Sigmoid colon (tissue), 7 donors: ENCODE data around the gene CFAP61. TPM values are rescaled to one million over a fixed set of nuclear protein-coding genes. Genes with fewer than 3 reads are reported as not detected.
"Not testable (repeated sequence)": the region's sequence is repeated elsewhere in the genome, so short reads cannot be mapped to it uniquely, and the experiment has no call there.

Experiments used
- DNase-seq: peaks from one replicate; pipeline ENCODE4 v3.0.0-alpha.2; 2019
- H3K27ac ChIP-seq, 4 donors: fragments of 200-600 bp; sonication (generic); one replicate each; pipeline ENCODE4 v1.5.1; 2016 to 2019; ENCODE audit warnings: mild to moderate bottlenecking in 1 of 4
- H3K27me3 ChIP-seq, 3 donors: fragments of 200-600 bp; sonication (generic); one replicate each; pipeline ENCODE4 v1.5.1; 2019; ENCODE audit warnings: mild to moderate bottlenecking in 1 of 3
- H3K36me3 ChIP-seq, 4 donors: fragments of 200-600 bp; sonication (generic); one replicate each; pipeline ENCODE4 v1.5.1; 2016 to 2019
- H3K4me1 ChIP-seq, 4 donors: fragments of 200-600 bp; sonication (generic); one replicate each; pipeline ENCODE4 v1.5.1; 2017 to 2019
- H3K4me3 ChIP-seq, 4 donors: fragments of 200-600 bp; sonication (generic); one replicate each; pipeline ENCODE4 v1.5.1; 2017 to 2019; ENCODE audit warnings: mild to moderate bottlenecking in 2 of 4, moderate library complexity in 1 of 4
- H3K9me3 ChIP-seq, 4 donors: fragments of 200-600 bp in 3 of 4; sonication (generic) in 3 of 4; one replicate each; pipeline versions ENCODE4 v1.5.1 to v1.6.1; 2013 to 2019
- CTCF ChIP-seq, 4 experiments: fragments of 450-650 bp in 3 of 4; fragments of 200-600 bp in 1 of 4; IDR thresholded peaks; one replicate each; pipeline ENCODE4 v1.5.1; 2016 to 2019; ENCODE audit warnings: antibody characterized with exemption in 4 of 4, mild to moderate bottlenecking in 3 of 4, moderate library complexity in 2 of 4
- EP300 ChIP-seq, 4 donors: sonication (generic); formaldehyde crosslinking; IDR thresholded peaks; one replicate each; pipeline ENCODE4 v1.6.1; 2017; ENCODE audit warnings: antibody characterized with exemption in 4 of 4
- POLR2A ChIP-seq, 2 donors: fragments of 450-650 bp; IDR thresholded peaks; one replicate each; pipeline ENCODE4 v1.6.1; 2016; ENCODE audit warnings: antibody characterized with exemption in 2 of 2, mild to moderate bottlenecking in 2 of 2, moderate library complexity in 2 of 2
- POLR2AphosphoS5 ChIP-seq, 4 donors: sonication (generic); formaldehyde crosslinking; IDR thresholded peaks; one replicate each; pipeline ENCODE4 v1.6.1; 2017; ENCODE audit warnings: antibody characterized with exemption in 4 of 4
- WGBS, 2 donors: extraction: QIAGEN DNeasy Blood & Tissue Kit; methylation state at CpG; one replicate each; pipeline ENCODE4 v1.1.7; 2013; 5-methylcytosine and 5-hydroxymethylcytosine counted together
- intact Hi-C: fragments of 100-400 bp; cut with DNase I; formaldehyde crosslinking; loops from one replicate; pipeline ENCODE4 v1.15.1; 2023
- polyA plus RNA-seq, 3 donors: library from polyadenylated mRNA; stranded (reverse); fragments of 200-250 nt; gene quantifications; one replicate each; pipeline ENCODE4 v1.2.3, GENCODE V29; 2013
- total RNA-seq, 4 donors: library from RNA; depleted of rRNA; stranded (reverse); fragments of >200 nt; gene quantifications; one replicate each; pipeline ENCODE4 v1.1.0, GENCODE V29; 2016
- donor health status: healthy with polysubstance abuse.
- donor health status: Bipolar disorder and iron deficiency.
- donor health status: healthy.

The CFAP61 gene
- total and polyA plus RNA-seq, 7 donors: 0.15 to 2.0 (median 0.44) TPM; not detected in 3

- H3K4me1 ChIP-seq: no peaks in the 10 kb centered on the region
- no peaks in the 10 kb centered on the region for H3K9me3 ChIP-seq
- no peak overlapping the region for H3K4me3 ChIP-seq
- DNase-seq: no peak
- intact Hi-C loops: loop anchor here (5.0 kb wide), 1 partner anchor 153 kb away; no protein-coding TSS in a partner anchor
- no peak overlapping the region for H3K27ac ChIP-seq
- H3K27me3 ChIP-seq: no peaks in the 10 kb centered on the region
- WGBS, 2 donors: 85 to 89% methylated on average over 4 of the region's 4 CpGs
- H3K36me3 ChIP-seq: no peaks in the 10 kb centered on the region
- TF ChIP-seq EP300 (IDR thresholded peaks at IDR 0.05): no peak
- no peak for TF ChIP-seq CTCF (IDR thresholded peaks at IDR 0.05)
- TF ChIP-seq POLR2AphosphoS5 (IDR thresholded peaks at IDR 0.05): no peak
- no peak for TF ChIP-seq POLR2A (IDR thresholded peaks at IDR 0.05)
These were observed 183.3 kb downstream of the CFAP61 start for GRCh38 chr20:20235681-20236080.

GRCh38 chr20:20237093-20237959 is 185.0 kb downstream of the CFAP61 start:
- TF ChIP-seq POLR2AphosphoS5 (IDR thresholded peaks at IDR 0.05) (no peak), CTCF (IDR thresholded peaks at IDR 0.05) (peak; percentile 27 to 52 (median 38))
- H3K27me3 ChIP-seq: no peaks in the 10 kb centered on the region
- no peaks in the 10 kb centered on the region for H3K9me3 ChIP-seq
- intact Hi-C loops: loop anchor here (5.0 kb wide), 1 partner anchor 155 kb away; no protein-coding TSS in a partner anchor
- WGBS, 2 donors: 32 to 47% methylated on average over 11 of the region's 11 CpGs
- no peak overlapping the region for H3K27ac ChIP-seq
- no peak for DNase-seq
- no peak overlapping the region for H3K4me3 ChIP-seq
- no peaks in the 10 kb centered on the region for H3K36me3 ChIP-seq
- no peaks in the 10 kb centered on the region for H3K4me1 ChIP-seq

GRCh38 chr20:20241976-20242375 is 189.6 kb downstream of the CFAP61 start:
- intact Hi-C loops: no loop called here
- Histone ChIP-seq H3K27me3 (no peaks in the 10 kb centered on the region), H3K4me1 (no peaks in the 10 kb centered on the region), H3K36me3 (no peaks in the 10 kb centered on the region), H3K27ac (no peak overlapping the region), H3K4me3 (no peak overlapping the region), H3K9me3 (no peaks in the 10 kb centered on the region)
- TF ChIP-seq EP300 (IDR thresholded peaks at IDR 0.05) (no peak), POLR2A (IDR thresholded peaks at IDR 0.05) (no peak), CTCF (IDR thresholded peaks at IDR 0.05) (no peak), POLR2AphosphoS5 (IDR thresholded peaks at IDR 0.05) (no peak)
- WGBS, 2 donors: 50 to 74% methylated on average over 1 of the region's 1 CpG
- DNase-seq: no peak

GRCh38 chr20:20244384-20244783 is 192.1 kb downstream of the CFAP61 start:
- H3K36me3 ChIP-seq, H3K4me1 ChIP-seq, H3K9me3 ChIP-seq, DNase-seq, H3K27ac ChIP-seq, intact Hi-C loops, H3K4me3 ChIP-seq, H3K27me3 ChIP-seq: not testable (repeated sequence)
- WGBS, 2 donors: 92 to 94% methylated on average over 1 of the region's 1 CpG

GRCh38 chr20:20246996-20247633 is 194.8 kb downstream of the CFAP61 start:
- DNase-seq: no peak
- no peaks in the 10 kb centered on the region for H3K27me3 ChIP-seq
- intact Hi-C loops: no loop called here
- no peaks in the 10 kb centered on the region for H3K4me1 ChIP-seq
- H3K36me3 ChIP-seq: no peaks in the 10 kb centered on the region
- no peak overlapping the region for H3K27ac ChIP-seq
- TF ChIP-seq EP300 (IDR thresholded peaks at IDR 0.05) (no peak), POLR2AphosphoS5 (IDR thresholded peaks at IDR 0.05) (no peak), POLR2A (IDR thresholded peaks at IDR 0.05) (no peak), CTCF (IDR thresholded peaks at IDR 0.05) (no peak)
- H3K4me3 ChIP-seq: no peak overlapping the region
- WGBS, 2 donors: 85% methylated on average over 15 of the region's 15 CpGs
- no peaks in the 10 kb centered on the region for H3K9me3 ChIP-seq
